T47D (cell line): Measurements from ENCODE around the gene PIN1.

ENCODE experiments used
- DNase-seq, 2 experiments: peaks; one replicate each; pipeline versions ENCODE4 v3.0.0 to v3.0.0-alpha.2; 2011 to 2012; ENCODE audit warnings: low read depth in 1 of 2, low spot score in 1 of 2
- JUND ChIP-seq: IDR thresholded peaks from 2 replicates; pipeline ENCODE4 v1.6.1; 2012; ENCODE audit warnings: low read depth
- in situ Hi-C: cut with HindIII; loops from 2 replicates; pipeline ENCODE4 v1.10.0; 2016; ENCODE audit warnings: low sequenced_read_pairs, low pct_unique_long_range_greater_than_20kb

PIN1 gene

GRCh38 chr19:9868983-9869617 lies 34.0 kb downstream of the PIN1 start:
- no peak for DNase-seq
- no peak for TF ChIP-seq JUND
- in situ Hi-C loops = no loop called here

- no peak for TF ChIP-seq JUND
- in situ Hi-C loops = no loop called here
These were observed 36.7 kb downstream of the PIN1 start for GRCh38 chr19:9871626-9872338.

GRCh38 chr19:9872618-9873242 lies 37.6 kb downstream of the PIN1 start:
- in situ Hi-C loops = no loop called here
- TF ChIP-seq JUND = no peak
- no peak for DNase-seq

More at GRCh38 chr19:9871626-9872338, 36.7 kb downstream of the PIN1 start:
- peak in 1 of 2 experiments; percentile 62 for DNase-seq

- in situ Hi-C loops = no loop called here
- DNase-seq = no peak
- no peak for TF ChIP-seq JUND
These were observed 40.0 kb downstream of the PIN1 start for GRCh38 chr19:9875031-9875627.

- no peak for DNase-seq
- in situ Hi-C loops = no loop called here
- no peak for TF ChIP-seq JUND
These were observed 40.7 kb downstream of the PIN1 start for GRCh38 chr19:9875796-9876195.

GRCh38 chr19:9877780-9878510 lies 42.8 kb downstream of the PIN1 start:
- no peak for TF ChIP-seq JUND
- no peak for DNase-seq
- in situ Hi-C loops = no loop called here

- TF ChIP-seq JUND = no peak
- no peak for DNase-seq
- in situ Hi-C loops = no loop called here
These were observed 43.5 kb downstream of the PIN1 start for GRCh38 chr19:9878511-9879196.

- in situ Hi-C loops = no loop called here
- TF ChIP-seq JUND = no peak
- no peak for DNase-seq
These were observed 46.6 kb downstream of the PIN1 start for GRCh38 chr19:9881720-9882119.

- no peak for DNase-seq
- in situ Hi-C loops = no loop called here
- TF ChIP-seq JUND = no peak
These were observed 48.2 kb downstream of the PIN1 start for GRCh38 chr19:9883231-9883758.

GRCh38 chr19:9883764-9884163 lies 48.6 kb downstream of the PIN1 start:
- in situ Hi-C loops = no loop called here
- no peak for TF ChIP-seq JUND
- DNase-seq = no peak

- in situ Hi-C loops = no loop called here
- peak in 1 of 2 experiments; percentile 10 for DNase-seq
- TF ChIP-seq JUND = no peak
These were observed 50.0 kb downstream of the PIN1 start for GRCh38 chr19:9885077-9885552.
